CD14-positive monocyte (primary cell): ENCODE data around the gene PPM1K. TPM values are rescaled to one million over a fixed set of nuclear protein-coding genes. Genes with fewer than 3 reads are reported as not detected.

Source experiments
- DNase-seq, 3 donors: peaks; one replicate each; pipeline ENCODE4 v3.0.0-alpha.2; 2011 to 2022
- H2AFZ ChIP-seq: 2 replicates; pipeline ENCODE4 v1.6.0; 2012; ENCODE audit warnings: mild to moderate bottlenecking, low read depth, low read length, inconsistent platforms; ENCODE audit not compliant: insufficient read depth, poor library complexity, severe bottlenecking
- H3K27ac ChIP-seq, 2 donors: 1 replicate in 1 of 2; 2 replicates in 1 of 2; pipeline ENCODE4 v1.5.1; 2012 to 2013; ENCODE audit warnings: low read length in 2 of 2, control low read depth in 1 of 2, inconsistent platforms in 1 of 2, low read depth in 1 of 2, mild to moderate bottlenecking in 1 of 2
- H3K27me3 ChIP-seq, 2 donors: one replicate each; pipeline versions ENCODE4 v1.6.0 to v1.6.1; 2011 to 2013; ENCODE audit warnings: low read length in 2 of 2; ENCODE audit not compliant: control insufficient read depth in 2 of 2, insufficient read depth in 2 of 2
- H3K36me3 ChIP-seq, 2 donors: replicated peaks in 1 of 2; 1 replicate in 1 of 2; 2 replicates in 1 of 2; pipeline versions ENCODE4 v1.5.1 to v1.6.1; 2012 to 2013; ENCODE audit warnings: low read length in 2 of 2, control low read depth in 1 of 2, inconsistent platforms in 1 of 2, mild to moderate bottlenecking in 1 of 2; ENCODE audit not compliant: insufficient read depth in 2 of 2, control insufficient read depth in 1 of 2
- H3K4me1 ChIP-seq, 2 donors: 1 replicate in 1 of 2; 2 replicates in 1 of 2; pipeline versions ENCODE4 v1.5.1 to v1.6.1; 2012 to 2013; ENCODE audit warnings: low read length in 2 of 2, control low read depth in 1 of 2, inconsistent platforms in 1 of 2, mild to moderate bottlenecking in 1 of 2, moderate library complexity in 1 of 2; ENCODE audit not compliant: insufficient read depth in 2 of 2, control insufficient read depth in 1 of 2
- H3K4me2 ChIP-seq: replicated peaks from 2 replicates; pipeline ENCODE3; 2012; ENCODE audit warnings: low read length, moderate library complexity, mild to moderate bottlenecking; ENCODE audit not compliant: poor library complexity, severe bottlenecking; ENCODE audit errors: extremely low read depth
- H3K4me3 ChIP-seq, 3 experiments: fragments of 200-600 bp in 1 of 3; sonication (generic) in 1 of 3; replicated peaks in 1 of 3; 1 replicate in 2 of 3; 2 replicates in 1 of 3; pipeline ENCODE4 v1.5.1; 2011 to 2013; ENCODE audit warnings: low read length in 3 of 3, mild to moderate bottlenecking in 3 of 3, control low read depth in 2 of 3, low read depth in 2 of 3, inconsistent platforms in 1 of 3, moderate library complexity in 1 of 3
- H3K79me2 ChIP-seq: 2 replicates; pipeline ENCODE4 v1.6.0; 2012; ENCODE audit warnings: mild to moderate bottlenecking, control low read depth, inconsistent platforms, low read length, moderate library complexity; ENCODE audit not compliant: insufficient read depth
- H3K9ac ChIP-seq: 2 replicates; pipeline ENCODE4 v1.6.0; 2017; ENCODE audit warnings: low read length, mild to moderate bottlenecking; ENCODE audit not compliant: insufficient read depth, poor library complexity, severe bottlenecking
- H3K9me3 ChIP-seq, 2 donors: replicated peaks in 1 of 2; 1 replicate in 1 of 2; 2 replicates in 1 of 2; pipeline versions ENCODE4 v1.5.1 to v1.6.1; 2012 to 2013; ENCODE audit warnings: low read length in 2 of 2, control low read depth in 1 of 2; ENCODE audit not compliant: control insufficient read depth in 1 of 2, insufficient read depth in 1 of 2
- H4K20me1 ChIP-seq: 2 replicates; pipeline ENCODE4 v1.6.0; 2012; ENCODE audit warnings: mild to moderate bottlenecking, low read length, control low read depth, moderate library complexity; ENCODE audit not compliant: insufficient read depth
- H3K27ac Mint-ChIP-seq, 7 donors: one replicate each; pipeline ENCODE4 v1.8.0; 2020; ENCODE audit warnings: mild to moderate bottlenecking in 7 of 7, mixed read lengths in 7 of 7, moderate library complexity in 6 of 7, inconsistent platforms in 2 of 7
- H3K27me3 Mint-ChIP-seq, 3 donors: one replicate each; pipeline ENCODE4 v1.8.0; 2021 to 2022; ENCODE audit warnings: low read depth in 3 of 3, mild to moderate bottlenecking in 3 of 3, mixed read lengths in 3 of 3, moderate library complexity in 3 of 3, inconsistent platforms in 1 of 3
- H3K36me3 Mint-ChIP-seq, 2 donors: one replicate each; pipeline ENCODE4 v1.8.0; 2020; ENCODE audit warnings: mixed read lengths in 2 of 2, inconsistent platforms in 1 of 2, mild to moderate bottlenecking in 1 of 2
- H3K4me1 Mint-ChIP-seq: one replicate; pipeline ENCODE4 v1.8.0; 2020; ENCODE audit warnings: mild to moderate bottlenecking, mixed read lengths
- H3K4me3 Mint-ChIP-seq, 2 donors: one replicate each; pipeline ENCODE4 v1.8.0; 2020; ENCODE audit warnings: mild to moderate bottlenecking in 2 of 2, mixed read lengths in 2 of 2, moderate library complexity in 1 of 2
- H3K9me3 Mint-ChIP-seq, 7 donors: one replicate each; pipeline ENCODE4 v1.8.0; 2020 to 2022; ENCODE audit warnings: mixed read lengths in 7 of 7, mild to moderate bottlenecking in 6 of 7, moderate library complexity in 6 of 7, inconsistent platforms in 2 of 7
- CTCF ChIP-seq: fragments of 200-600 bp; IDR thresholded peaks from one replicate; pipeline ENCODE4 v1.8.0; 2022; ENCODE audit warnings: antibody characterized with exemption, mild to moderate bottlenecking
- WGBS: methylation state at CpG from one replicate; pipeline ENCODE4 v1.1.5; 2013; ENCODE audit warnings: missing lambda C conversion rate; ENCODE audit not compliant: insufficient coverage; 5-methylcytosine and 5-hydroxymethylcytosine counted together
- intact Hi-C, 2 donors: fragments of 100-400 bp; cut with micrococcal nuclease; formaldehyde crosslinking; loops; one replicate each; pipeline versions ENCODE4 v1.15.0 to v1.15.1; 2023
- polyA plus RNA-seq, 3 donors: library from polyadenylated mRNA; depleted of rRNA in 1 of 3; unstranded in 2 of 3; stranded (reverse) in 1 of 3; fragments of 300-500 nt in 2 of 3; fragments of >200 nt in 1 of 3; fragmentation: Illumina TruSeq in 2 of 3; gene quantifications; 1 replicate in 2 of 3; 2 replicates in 1 of 3; pipeline ENCODE4 v1.2.3, GENCODE V29; 2012 to 2021

Gene PPM1K
- polyA plus RNA-seq, 3 donors, result 5.7 to 11.0 (median 7.0) TPM

- peaks cover 5% of the 10 kb centered on the region for H3K4me1 Mint-ChIP-seq
- H3K27me3 Mint-ChIP-seq, result peaks cover 0 to 5% (median 3%) of the 10 kb centered on the region in 3 donors
- peaks cover 5 to 23% (median 15%) of the 10 kb centered on the region in 7 donors for H3K9me3 Mint-ChIP-seq
- no peak for TF ChIP-seq CTCF
- intact Hi-C loops, result no loop called here
- Histone ChIP-seq H3K27ac (no peak overlapping the region), H3K4me2 (no peak overlapping the region), H3K36me3 (no peaks in the 10 kb centered on the region), H3K9me3 (peaks cover 0 to 13% of the 10 kb centered on the region in 2 donors), H3K4me3 (no peak overlapping the region), H3K79me2 (no peaks in the 10 kb centered on the region), H4K20me1 (no peaks in the 10 kb centered on the region), H3K27me3 (no peaks in the 10 kb centered on the region), H2AFZ (no peak overlapping the region), H3K9ac (no peak overlapping the region), H3K4me1 (no peaks in the 10 kb centered on the region)
- WGBS, result no CpG with 5 or more reads among the region's 1 CpG
- no peaks in the 10 kb centered on the region for H3K36me3 Mint-ChIP-seq
- no peak overlapping the region for H3K4me3 Mint-ChIP-seq
- no peak overlapping the region for H3K27ac Mint-ChIP-seq
- DNase-seq, result peak in 1 of 3 donors; percentile 10
These were observed 24.2 kb upstream of the PPM1K start for GRCh38 chr4:88308587-88308986.

- Histone ChIP-seq H3K27ac (no peak overlapping the region), H3K9me3 (no peaks in the 10 kb centered on the region), H3K4me3 (no peak overlapping the region), H3K27me3 (no peaks in the 10 kb centered on the region), H4K20me1 (no peaks in the 10 kb centered on the region), H3K9ac (no peak overlapping the region), H3K4me2 (no peak overlapping the region), H2AFZ (no peak overlapping the region), H3K79me2 (no peaks in the 10 kb centered on the region), H3K36me3 (no peaks in the 10 kb centered on the region), H3K4me1 (no peaks in the 10 kb centered on the region)
- no peaks in the 10 kb centered on the region for H3K36me3 Mint-ChIP-seq
- no peak overlapping the region for H3K4me3 Mint-ChIP-seq
- H3K27me3 Mint-ChIP-seq, result peaks cover 0 to 1% (median 0%) of the 10 kb centered on the region in 3 donors
- intact Hi-C loops, result no loop called here
- 100% methylated on average over 3 of the region's 6 CpGs for WGBS
- no peak for TF ChIP-seq CTCF
- no peak overlapping the region for H3K27ac Mint-ChIP-seq
- DNase-seq, result no peak
- H3K4me1 Mint-ChIP-seq, result no peaks in the 10 kb centered on the region
- peaks cover 0 to 3% (median 0%) of the 10 kb centered on the region in 7 donors for H3K9me3 Mint-ChIP-seq
These were observed 13.5 kb upstream of the PPM1K start for GRCh38 chr4:88297725-88298454.
